Measurements from ENCODE around the gene AGO1.
"Not testable (repeated sequence)": the region's sequence is repeated elsewhere in the genome, so short reads cannot be mapped to it uniquely, and the experiment has no call there.

Gene AGO1

DNA sequence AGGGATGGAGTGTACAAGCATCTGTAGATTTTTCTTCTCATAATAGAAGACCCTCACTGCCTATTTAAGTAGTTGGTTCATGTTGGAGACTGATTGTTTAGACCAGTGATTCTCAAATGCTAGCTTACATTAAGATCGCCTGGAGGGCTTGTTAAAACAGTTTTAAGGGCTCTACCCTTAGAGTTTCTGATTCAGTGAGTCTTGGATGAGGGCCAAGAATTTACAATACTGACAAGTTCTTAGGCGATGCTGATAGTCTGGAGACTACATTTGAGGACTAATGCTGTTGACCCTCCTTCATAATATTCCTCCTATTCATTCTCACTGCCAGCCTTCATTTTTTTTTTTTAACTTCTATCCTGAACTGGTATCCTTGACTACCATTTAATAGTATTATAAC is 32.7 kb downstream of the AGO1 start:
- DNase-seq (ENCODE audit: low read depth, low spot score): peak; percentile 48

DNA sequence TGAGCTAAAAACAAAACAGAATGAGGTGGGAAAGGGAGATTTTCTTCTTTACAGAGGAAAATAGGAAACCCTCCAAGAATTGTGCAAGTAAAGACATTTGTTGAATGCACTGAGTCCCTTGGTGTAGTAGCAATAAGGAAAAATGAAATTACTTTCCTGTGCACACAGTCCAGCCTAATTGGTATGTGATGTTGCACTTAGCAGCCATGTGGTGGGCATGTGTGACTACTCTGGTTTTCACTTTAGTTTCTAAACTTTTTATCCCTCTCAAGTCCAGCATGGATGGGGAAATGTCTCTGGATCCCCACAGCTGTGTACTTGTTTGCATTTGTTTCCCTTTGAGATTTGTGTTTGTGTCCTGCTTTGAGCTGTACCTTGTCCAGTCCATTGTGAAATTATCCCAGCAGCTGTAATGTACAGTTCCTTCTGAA is 40.8 kb downstream of the AGO1 start:
- no peak for DNase-seq (ENCODE audit: low read depth, low spot score)

DNA sequence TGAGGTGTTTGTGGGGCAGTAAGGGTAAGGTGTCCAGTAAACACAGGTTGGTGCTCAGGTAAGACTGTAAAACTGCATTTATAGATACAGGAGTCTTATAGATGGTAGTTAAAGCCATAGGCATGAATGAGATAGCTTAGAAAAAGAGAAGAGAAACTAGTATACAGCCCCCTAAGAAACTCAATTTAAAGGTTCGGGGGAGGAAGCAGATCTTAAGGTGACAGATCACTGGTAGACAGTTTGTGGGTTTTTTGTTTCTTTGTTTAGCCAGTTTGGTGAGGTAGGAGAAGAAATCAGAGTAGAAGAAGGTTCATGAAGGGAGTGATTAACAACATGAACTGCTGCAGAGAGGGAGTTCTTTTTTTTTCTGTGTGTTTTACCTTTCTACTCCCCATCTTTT is 41.8 kb downstream of the AGO1 start:
- DNase-seq (ENCODE audit: low read depth, low spot score): no peak

DNA sequence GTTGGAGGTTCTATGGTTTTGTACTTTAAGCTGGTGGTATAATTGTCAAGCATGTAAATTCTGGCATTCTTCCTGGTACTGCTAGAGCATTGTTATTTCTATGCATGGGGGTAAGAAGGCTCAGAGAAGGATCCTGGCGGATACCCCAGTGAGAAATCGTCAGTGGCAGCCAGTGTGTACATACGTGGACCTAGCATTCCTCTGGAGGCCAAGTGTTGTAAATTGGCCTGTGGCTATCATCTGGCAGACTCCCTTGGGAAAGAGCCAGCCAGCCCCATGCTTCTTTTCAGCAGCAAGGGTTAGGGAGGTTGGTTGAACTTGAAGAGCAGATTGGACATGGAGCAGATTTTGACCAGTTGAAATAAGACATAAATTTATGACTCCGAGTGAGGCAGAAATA is 42.7 kb downstream of the AGO1 start:
- DNase-seq (ENCODE audit: low read depth, low spot score): peak; percentile 78

DNA sequence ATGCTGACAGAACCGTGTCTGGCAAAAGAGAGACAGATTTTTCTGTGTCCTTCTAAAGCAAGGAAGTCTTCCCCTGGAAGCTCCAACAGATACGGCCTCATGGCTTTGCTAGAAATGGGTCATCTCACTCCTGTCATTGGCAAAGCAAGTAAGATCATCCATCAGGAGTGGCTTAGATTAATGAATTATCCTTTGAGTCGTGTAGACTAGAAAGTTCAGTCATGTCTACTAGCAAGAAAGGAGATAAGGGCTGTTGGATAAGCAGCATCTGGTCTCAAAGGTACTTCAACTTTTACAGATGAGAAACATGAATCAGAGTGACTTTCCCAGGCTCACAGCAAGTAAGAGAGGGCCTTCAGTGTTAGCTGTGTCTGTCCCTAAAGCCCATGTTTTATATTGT is 44.5 kb downstream of the AGO1 start:
- no peak for DNase-seq (ENCODE audit: low read depth, low spot score)

DNA sequence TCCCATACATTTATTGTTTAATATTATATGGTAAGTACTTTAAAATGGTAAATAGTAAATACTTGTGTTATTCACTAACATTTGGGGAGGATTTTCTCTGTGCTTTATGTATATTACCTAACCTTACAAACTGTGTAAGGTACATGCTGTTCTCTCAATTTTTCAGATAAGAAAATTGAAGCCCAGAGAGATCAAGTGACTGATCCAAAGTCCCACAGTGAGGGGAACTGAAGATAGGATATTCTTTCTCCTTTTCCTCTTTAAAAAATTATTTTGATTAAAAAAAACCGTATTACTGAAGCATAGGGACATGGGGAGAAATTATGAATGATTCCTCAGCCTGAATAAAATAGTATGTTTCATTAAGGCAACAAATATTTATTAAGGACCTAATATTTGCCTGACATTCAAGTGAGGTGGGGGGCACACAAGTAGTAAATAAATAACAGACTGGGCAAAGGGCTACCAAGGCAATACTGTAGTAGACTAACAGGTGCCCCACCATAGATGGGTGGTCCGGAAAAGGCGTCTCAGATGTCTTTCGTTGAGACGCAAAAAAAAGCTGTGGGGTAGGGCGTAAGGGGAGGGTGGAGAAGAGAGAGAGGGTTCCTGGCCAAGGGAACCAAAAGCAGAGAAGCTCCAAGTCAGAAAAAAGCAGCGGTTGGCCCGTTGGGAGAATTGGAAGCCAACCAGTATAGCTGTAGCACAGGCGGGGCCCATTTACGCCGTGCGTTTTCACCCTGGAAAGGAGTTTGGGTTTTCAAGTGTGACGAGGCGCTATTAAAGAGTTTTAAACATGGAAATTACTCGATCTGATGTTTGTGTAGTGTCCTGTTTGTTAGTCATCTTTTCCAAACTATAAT is 47.0 kb downstream of the AGO1 start:
- DNase-seq (ENCODE audit: low read depth, low spot score): peak; percentile 64

DNA sequence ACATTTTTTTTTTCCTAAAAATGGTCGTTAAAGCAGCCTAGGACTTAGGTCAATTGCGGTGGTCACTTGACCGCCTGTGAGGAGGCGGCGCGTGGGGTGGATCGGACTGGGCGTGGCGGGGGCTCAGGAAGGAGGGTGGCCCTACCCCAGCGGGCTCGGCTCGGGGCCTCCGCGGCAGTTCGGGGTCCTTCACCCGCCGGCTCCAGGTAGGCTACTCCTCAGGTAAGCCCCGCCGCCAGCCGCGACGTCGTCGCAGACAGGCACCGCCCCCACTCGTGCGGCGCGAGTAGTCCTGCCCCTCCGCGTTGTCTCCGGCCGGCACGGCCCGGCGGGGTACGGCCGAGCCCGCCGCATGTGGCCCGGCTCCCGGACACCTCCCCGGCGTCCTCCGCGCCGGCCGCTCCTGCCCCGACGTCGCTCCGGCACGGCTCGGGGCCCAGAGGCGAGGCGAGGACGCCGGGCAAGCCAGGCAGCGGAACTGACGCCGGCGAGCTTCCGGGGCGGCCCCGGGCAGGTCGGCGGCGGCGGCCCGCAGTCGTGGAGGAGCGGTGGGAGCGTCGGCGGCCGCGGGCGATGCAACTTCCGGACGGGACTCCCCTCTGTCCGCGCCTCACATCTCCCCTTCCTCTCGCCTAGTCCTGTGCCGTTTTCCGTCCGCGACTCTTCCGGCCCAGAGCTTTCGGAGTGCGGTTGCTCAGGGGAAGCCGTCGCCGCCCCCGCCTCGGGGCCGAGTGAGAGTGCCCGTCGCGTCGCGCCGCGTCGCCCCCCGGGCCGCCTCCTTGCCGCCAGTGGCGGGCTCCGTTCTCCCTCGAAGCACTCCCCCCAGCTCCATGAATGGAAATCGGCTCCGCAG is 47.8 kb downstream of the AGO1 start, which contains the start of gene AGO3:
Gene AGO3 (plus strand): TSS at position 513 of the 853 bp plus-strand sequence. CDS start 322 bp downstream, at position 835.
- DNase-seq (ENCODE audit: low read depth, low spot score): peak; percentile 94

DNA sequence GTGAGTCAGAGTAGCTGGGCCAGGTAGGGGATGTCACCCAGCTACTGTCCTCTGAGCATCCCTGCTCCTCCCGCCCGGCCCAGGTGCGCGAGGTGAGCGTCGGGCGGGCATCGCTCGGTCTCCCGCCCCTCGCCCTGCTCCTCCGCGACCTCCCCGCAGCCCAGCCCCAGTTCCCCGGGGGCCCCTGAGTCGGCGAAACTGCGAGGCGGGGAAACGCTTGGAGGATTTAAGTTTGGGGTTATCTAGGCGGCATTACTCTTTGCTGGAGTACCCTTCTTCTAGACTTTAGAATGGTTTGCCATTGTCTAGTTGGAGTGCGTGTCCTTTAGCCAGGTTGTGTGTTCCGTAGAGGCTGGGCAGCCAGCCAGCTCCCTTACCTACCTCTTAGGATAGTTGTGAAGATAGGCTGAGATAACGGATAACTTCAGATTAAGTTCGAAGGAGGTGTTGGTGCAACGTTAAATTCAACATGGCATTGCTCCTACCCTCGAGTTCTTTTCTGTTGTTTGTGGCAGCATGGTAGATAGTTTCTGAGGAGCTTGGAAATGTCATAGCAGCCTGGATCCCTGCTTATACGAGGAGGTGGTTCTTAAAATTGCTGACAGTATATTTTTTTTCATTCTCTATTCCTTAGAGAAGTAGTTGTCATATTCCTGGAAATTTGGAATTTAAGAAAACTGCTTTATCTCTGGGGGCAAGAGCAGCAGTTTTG is 48.6 kb downstream of the AGO1 start:
- peak; percentile 43 for DNase-seq (ENCODE audit: low read depth, low spot score)

DNA sequence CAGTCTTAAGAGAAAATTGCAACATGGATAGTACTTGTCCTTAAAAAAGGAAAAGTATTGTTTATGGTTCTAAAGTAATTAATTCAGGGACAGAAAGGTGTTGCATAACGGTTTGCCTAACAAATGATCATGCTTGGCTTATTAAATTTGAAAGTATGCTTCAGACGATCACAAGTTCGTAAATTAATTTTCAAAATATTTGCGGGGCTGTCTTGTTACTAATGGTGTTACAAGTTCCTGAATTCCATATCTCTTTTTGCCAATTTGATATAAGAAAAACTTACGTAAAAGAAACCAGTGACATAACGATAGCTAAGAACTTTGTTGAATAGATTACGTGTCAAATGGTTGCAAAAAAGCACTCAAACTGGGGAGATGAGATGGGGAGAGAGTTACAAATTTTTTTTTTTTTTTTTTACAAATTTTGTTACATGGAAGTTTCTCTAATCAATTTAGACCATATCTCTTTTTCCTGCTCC is 49.2 kb downstream of the AGO1 start:
- DNase-seq (ENCODE audit: low read depth, low spot score): no peak

DNA sequence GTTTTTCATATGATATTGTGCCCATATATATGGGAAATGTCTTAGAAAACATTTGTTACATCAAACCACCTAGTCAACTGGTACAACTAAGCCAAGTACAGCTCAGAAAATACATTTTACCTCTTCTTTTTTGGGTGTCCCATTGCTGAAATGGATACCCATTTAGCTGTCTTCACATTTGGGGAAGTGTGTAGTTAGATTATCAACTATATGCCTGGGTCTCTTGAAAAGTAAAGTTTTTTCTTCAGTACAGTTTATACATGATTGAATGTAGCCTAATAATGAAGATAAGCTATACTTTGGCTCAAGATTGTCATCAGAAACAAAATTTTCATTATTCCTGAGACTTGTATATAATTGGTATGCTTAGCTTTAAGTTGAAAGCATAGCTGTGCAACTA is 49.9 kb downstream of the AGO1 start:
- no peak for DNase-seq (ENCODE audit: low read depth, low spot score)

DNA sequence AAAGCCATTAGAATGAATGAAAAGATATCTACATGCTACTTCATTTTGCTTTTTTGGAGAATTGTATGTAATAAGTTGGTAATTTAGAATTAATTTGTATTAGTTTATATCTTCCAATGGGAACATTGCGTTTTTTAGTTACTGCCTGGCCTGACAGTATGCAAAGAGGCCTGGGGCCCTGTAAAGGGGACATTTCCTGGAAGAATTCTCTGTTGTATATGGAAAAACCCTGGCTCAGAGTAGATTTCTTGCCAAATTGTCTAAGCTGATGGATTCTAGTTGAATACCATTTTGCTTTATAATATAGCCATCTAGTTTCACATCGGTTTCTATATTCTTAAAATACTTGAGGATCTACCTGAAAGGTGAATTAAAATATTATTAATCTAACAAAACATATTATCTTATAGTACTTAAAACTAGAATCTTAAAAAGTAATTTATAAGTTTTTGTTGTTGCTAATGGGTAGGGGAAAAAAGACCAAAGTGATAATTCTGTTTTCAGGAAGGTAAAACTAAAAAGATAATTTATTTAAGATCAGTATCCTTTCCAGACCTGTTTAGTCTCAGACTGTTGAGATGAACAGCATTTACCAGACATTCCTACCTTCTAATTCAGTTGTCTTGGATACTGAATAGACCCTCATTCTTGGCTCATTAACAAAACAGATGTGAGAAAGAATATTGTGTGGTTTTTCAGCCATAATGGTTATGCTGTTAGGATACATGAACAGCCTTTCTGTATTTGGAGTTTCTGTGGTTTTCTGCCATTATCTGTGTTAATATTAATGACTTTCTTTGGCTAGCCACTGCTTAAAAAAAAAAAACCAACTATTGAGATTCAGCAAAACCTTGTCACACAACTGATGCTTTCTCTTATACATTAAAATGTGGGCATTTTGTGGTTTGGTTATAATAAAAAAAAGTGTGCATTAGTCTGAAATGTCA is 52.7 kb downstream of the AGO1 start:
- DNase-seq (ENCODE audit: low read depth, low spot score): peak; percentile 62

DNA sequence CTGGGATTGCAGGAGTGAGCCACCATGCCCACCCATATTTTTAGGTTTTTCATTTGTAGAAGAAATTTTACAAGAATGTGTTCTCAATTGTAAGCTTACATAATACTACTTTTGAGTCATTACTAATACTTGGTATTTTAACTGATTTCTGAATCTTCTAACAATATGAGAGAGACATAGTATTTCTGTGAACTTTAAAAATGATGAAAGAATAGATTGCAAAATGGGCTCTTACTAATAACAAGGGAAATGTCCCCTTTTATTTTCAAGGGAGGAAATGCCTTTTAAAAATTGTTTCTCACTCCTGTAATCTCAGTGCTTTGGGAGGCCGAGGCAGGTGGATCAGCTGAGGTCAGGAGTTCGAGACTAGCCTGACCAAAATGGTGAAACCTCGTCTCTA is 53.8 kb downstream of the AGO1 start:
- DNase-seq (ENCODE audit: low read depth, low spot score): no peak

DNA sequence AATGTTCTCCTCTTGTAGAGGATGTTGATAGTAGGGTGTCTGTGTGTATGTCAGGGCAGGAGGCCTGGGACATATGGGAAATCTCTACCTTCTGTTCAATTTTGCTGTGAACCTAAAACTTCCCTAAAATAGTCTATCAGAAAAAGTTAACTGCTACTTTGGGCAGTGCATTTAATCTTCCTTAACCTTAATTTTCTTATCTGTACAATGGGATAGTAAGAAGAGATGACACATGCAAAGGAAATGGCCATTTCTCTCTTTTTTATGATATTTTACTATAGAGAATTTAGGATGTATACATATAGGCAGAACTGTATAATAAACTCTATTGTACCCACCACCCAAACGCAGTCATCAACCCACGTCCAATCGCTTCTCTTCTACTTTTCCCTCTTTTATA is 56.5 kb downstream of the AGO1 start:
- DNase-seq (ENCODE audit: low read depth, low spot score): no peak

DNA sequence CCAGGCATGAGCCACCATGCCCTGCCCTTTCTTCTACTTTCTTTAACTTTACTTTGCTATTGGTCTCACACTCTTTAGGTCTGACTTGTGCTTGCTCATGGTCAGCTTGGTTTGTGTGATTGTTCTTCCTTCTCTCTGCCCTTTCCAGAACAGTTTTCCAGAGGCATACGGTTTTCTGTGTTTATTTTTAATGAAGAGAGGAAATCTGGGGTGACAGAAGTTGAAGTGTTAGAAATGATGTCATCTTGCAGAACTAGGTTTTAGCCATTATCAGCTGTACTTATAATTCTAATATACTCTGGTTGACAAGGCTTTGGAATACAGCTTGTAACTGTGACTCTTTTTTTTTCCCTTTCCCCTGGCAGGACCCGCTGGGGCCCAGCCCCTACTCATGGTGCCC is 62.3 kb downstream of the AGO1 start:
- DNase-seq (ENCODE audit: low read depth, low spot score): no peak

DNA sequence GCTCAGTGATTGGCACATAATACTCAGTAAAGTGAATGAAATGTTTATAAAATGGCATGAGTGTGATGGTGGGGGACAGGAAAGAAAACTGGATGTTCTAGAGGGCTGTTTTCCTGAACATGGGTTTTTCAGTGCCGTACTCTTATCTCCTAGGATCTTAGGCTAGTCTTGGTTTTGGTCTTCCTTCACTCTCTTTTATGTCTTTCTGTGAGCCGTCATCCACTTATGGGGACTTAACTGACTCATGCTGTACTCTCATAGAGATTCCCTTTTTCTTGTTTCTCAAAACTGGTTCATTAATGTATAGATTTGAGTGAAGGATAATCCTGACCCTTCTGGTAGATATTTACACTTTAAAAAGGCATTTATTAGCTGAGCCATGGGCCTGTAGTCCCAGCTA is 64.5 kb downstream of the AGO1 start:
- DNase-seq (ENCODE audit: low read depth, low spot score): no peak

DNA sequence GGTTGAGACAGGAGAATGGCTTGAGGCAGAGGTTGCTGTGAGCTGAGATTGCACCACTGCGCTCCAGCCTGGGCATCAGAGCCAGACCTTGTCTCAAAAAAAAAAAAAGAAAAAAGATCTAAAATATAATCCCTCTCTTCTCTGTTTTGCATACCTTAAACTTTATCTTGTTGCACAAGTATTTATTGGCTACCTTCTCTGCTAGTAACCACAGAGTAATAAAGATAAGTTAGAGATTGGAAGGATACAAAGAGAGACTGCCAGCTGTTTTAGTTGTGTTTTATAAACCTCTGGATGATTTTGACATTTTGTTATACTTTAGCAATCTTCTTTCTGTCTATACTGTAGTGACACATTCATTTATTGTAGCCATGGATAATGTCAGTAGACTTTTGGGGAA is 75.5 kb downstream of the AGO1 start:
- DNase-seq (ENCODE audit: low read depth, low spot score): no peak

DNA sequence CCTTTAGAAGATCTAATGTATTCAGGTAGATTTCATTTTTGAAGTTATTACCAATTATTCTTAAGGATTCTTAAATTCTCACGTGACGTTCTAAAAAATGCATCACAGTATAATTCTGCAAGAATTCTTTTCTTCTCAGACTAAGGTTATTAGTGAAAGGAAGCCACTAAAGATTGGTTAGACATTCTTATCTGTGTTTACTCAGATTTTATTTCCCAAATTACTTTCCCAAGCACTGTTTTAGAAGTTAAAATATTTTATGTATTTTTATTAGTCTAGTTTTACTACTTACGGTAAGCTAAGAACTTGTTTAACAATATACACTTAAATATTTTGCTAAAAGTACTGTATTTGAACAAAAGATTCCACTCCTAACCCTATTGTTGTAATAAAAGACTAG is 76.3 kb downstream of the AGO1 start:
- no peak for DNase-seq (ENCODE audit: low read depth, low spot score)

DNA sequence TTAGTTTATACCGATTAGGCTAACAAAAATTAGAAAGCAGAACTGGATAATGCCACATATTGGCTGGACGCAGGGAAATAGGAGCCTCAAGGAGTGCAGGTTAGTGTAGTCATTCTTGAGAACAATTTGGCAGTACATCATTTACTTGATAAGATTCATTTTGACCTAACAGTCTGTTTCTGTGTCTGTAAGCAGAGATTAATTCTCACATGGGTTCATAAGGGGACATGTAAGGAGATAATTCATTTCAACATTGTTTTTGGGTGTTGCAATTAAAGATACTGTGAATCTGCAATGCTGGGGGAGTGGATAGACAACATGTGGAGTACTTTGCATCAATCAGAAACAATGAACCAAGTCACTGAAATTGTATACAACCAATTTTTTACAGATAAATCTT is 79.9 kb downstream of the AGO1 start:
- no peak for DNase-seq (ENCODE audit: low read depth, low spot score)

DNA sequence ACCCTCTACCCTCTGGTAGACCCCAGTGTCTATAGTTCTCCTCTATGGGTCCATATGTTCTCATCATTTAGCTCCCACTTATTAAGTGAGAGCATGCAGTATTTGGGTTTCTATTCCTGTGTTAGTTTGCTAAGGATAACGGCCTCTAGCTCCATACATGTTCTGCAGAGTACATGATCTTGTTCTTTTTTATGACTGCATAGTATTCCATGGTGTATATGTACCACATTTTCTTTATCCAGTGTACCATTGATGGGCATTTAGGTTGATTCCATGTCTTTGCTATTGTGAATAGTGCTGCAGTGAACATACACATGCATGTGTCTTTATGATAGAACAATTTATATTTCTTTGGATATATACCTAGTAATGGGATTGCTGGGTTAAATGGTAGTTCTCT is 81.3 kb downstream of the AGO1 start:
- not testable (repeated sequence) for DNase-seq (ENCODE audit: low read depth, low spot score)

DNA sequence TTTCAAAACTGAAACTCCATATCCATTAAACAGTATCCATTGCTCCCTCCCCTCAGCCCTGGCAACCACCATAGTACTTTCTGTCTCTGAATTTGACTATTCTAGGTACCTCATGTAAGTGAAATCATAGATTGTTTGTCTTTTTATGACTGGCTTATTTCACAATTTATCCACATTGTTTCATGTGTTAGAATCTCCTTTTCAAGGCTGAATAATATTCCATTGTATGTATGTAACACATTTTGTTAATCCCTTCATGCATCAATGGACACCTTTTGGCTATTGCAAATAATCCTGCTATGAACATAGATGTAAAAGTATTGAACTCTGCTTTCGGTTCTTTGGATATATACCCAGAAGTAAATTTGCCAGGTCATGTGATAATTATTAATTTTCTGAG is 85.4 kb downstream of the AGO1 start:
- no peak for DNase-seq (ENCODE audit: low read depth, low spot score)

DNA sequence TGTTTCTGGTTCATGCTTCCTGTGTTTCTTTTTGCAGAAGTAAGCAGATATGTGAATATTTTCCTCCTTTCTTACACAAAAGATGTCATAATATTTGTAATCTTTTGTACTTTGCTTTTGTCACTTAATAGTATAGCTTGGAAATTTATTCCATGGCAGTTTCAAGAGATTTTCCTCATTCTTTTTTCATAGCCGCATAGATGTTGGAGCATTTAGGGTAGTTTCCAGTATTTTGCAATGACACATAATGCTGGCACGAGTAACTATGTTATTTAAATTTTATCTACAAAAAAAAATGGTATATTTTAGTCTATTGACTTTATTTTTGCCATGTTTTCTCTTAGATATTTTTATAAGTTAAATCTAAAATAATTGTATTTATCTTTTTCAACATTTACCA is 88.6 kb downstream of the AGO1 start:
- no peak for DNase-seq (ENCODE audit: low read depth, low spot score)

All from astrocyte of the hippocampus (primary cell).